A172 (cell line): ENCODE measurements around the gene STAC3. TPM values are rescaled to one million over a fixed set of nuclear protein-coding genes. Genes with fewer than 3 reads are reported as not detected.
A peak's percentile ranks its signal among the peaks of the same experiment; 100 is the strongest.

ENCODE experiments used
- DNase-seq: peaks from one replicate; pipeline ENCODE4 v3.0.0-alpha.2; 2015; ENCODE audit warnings: low spot score
- total RNA-seq: library from RNA; depleted of rRNA; stranded (reverse); fragments of >200 nt; shearing (Covaris generic); gene quantifications from 2 replicates; pipeline ENCODE4 v1.2.3, GENCODE V29; 2014

Gene STAC3
- total RNA-seq, 1 experiment from 2014 or later: 0.59 TPM

DNA sequence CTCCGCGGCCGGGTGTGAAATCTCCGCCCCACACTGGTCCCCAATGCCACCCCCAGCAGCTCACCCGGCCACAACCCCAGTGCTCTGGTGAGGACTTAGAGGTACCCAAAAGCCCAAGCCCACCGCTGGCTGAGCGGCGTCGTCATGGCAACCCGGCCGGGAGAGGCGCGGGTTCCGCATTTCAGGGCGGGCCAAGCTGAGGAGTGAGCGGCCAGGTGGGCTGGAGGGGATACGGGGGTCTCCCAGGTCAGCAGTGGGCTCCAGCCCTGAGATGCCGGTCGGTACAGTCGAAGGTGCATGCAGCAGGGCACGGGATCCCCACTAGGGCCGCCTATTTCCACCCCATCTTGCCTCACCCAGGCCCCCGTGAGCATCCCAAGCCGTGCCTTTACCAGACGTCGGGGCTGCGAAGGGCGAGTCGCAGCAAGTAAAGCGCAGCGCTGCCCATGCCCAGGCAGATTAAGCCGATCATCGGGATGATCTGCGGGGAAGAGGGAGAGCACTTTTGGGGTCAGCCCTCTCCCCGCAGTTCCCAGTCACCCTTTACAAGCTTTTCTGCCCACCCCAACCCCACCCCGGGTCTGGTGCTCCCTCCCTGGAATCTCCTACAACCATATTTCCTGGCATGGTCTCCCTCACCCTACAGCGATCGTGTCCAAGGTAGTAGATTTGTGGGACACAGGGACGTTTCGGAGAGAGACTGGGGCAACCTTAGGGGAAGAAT, 14.6 kb downstream of the STAC3 start:
- no peak for DNase-seq

GRCh38 chr12:57235728-57236131, 15.3 kb downstream of the STAC3 start:
- no peak for DNase-seq

DNA sequence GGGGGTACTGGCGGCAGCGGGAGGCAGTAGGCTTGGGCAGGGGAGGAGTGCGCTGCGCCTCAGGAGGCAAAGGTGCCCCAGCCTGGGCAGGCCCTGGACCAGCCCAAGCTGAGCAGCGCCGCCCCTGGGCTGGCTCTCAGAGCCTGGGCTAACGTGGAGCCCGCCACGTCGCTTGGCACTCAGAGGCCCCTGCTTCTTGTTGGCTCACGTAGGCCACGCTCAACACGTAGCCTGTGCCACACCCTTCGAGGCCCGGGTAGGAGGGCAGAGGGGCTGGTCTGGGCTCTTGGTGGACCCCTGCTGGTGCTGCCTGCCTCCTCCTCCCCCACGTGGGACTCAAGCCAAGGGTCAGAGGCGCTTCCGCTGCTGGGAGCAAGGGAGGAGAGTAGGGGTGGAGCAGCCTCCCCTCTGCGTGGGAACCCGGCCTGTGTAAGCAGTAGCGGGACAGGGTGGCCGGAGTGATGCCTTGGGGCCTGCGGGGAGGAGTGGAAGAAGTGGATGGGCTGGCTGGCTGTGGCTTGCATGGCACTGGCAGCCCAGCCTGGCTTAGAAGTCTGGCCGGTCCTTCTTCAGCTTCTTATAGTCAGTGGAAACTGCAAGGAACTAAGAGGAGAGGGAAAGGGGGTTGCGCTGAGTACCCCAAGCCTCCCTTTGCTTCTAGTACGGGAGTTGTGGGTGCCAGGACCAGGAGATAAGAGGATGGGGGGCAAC, 15.8 kb downstream of the STAC3 start:
- no peak for DNase-seq

DNA sequence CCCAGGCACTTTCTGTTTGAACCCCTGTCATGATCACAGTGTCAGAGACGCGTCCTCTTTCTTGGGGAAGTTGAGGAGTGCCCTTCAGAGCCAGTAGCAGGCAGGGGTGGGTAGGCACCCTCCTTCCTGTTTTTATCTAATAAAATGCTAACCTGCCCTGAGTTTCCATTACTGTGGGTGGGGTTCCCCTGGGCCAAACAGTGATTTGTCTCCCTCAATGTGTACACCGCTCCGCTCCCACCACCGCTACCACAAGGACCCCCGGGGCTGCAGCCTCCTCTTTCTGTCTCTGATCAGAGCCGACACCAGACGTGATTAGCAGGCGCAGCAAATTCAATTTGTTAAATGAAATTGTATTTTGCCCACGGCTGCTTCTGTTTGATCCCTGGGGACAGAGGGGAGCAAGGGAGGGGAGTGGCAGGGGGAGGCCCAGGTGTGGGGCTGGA, 16.4 kb downstream of the STAC3 start:
- DNase-seq: no peak

DNA sequence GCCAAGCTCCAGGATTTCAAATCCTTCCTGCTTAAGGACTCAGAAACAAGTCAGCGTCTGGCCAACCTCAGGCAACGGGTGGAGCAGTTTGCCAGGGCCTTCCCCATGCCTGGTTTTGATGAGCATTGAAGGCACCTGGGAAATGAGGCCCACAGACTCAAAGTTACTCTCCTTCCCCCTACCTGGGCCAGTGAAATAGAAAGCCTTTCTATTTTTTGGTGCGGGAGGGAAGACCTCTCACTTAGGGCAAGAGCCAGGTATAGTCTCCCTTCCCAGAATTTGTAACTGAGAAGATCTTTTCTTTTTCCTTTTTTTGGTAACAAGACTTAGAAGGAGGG, 16.8 kb downstream of the STAC3 start:
- DNase-seq: no peak

DNA sequence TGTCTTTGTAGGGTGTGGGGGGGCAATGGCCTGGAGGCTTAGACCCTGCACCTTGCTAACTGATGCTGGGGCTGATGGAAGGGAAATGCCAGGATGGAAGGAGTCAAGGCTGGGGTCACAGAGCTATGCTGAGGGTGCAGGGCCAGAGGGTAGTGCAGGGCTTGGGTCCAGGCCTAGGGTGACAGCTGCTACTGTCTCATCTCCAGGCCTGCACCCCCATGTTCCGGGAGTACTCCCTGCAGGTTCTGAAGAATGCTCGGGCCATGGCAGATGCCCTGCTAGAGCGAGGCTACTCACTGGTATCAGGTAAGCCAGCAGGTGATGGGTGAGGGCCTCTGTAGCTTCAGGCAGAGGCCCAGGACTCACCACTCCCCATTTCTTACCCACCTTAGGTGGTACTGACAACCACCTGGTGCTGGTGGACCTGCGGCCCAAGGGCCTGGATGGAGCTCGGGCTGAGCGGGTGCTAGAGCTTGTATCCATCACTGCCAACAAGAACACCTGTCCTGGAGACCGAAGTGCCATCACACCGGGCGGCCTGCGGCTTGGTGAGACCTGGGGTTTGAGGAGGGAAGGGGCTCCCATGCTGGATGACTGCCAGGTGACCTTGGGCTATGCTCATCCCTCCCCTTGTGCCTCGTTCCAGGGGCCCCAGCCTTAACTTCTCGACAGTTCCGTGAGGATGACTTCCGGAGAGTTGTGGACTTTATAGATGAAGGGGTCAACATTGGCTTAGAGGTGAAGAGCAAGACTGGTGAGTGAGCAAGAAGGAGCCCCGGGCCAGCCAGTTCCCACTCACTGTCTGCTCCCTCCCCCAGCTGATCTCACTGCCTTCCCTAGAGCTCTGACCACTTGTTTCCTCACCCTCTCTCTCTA, 17.4 kb downstream of the STAC3 start:
- no peak for DNase-seq

DNA sequence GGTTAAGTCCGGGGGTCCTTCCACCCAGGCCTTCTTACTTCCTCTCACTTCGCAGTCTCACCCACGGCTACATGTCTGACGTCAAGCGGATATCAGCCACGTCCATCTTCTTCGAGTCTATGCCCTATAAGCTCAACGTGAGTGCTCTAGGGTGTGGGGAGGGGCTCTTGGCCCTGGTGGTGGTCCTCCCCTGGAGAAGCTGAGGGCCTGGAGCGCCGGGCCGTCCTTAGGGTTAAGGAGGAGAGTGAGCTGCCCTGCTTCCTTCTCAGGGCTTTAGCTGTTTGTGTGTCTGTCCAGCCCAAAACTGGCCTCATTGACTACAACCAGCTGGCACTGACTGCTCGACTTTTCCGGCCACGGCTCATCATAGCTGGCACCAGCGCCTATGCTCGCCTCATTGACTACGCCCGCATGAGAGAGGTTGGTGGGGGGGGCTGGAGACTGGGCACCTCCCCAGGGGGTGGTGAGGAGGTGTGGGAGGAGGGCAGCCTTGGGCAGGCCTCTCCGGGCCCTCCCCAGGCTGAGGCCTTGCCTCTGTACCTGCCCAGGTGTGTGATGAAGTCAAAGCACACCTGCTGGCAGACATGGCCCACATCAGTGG, 18.7 kb downstream of the STAC3 start:
- DNase-seq: no peak

GRCh38 chr12:57231276-57232021, 19.5 kb downstream of the STAC3 start:
- no peak for DNase-seq

DNA sequence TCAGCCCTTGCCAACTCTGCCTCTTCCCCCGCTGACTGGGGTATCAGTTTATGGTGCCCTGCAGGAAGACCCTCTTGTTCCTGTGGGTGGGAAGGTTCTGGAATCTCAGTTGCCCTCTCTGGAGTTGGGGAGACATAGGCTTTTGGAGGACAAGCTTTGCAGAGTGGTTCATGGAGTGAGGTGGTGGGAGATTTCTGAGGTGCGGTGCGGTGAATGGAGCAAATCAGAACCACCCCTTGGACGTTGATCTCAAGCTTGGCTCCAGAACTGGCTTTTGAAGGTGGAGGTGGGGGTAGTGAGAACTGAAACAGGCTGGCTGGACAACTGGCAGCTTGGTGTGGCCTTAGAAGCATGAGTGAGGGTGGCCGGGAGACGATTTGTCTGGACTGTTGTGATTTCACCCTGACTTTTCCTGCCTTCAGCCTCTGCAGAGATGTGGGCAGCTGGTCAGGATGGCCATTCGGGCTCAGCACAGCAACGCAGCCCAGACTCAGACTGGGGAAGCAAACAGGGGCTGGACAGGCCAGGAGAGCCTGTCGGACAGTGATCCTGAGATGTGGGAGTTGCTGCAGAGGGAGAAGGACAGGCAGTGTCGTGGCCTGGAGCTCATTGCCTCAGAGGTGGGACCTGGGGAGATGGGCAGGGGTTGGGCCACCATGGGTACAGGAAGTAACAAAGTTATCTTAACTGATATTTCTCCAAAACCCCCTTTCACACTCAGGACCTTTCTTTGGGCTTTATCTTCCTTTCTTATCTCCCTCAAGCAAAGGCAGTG, 20.4 kb downstream of the STAC3 start:
- DNase-seq: no peak

GRCh38 chr12:57229634-57230380, 21.2 kb downstream of the STAC3 start, which contains the start of gene SHMT2:
Gene SHMT2, plus strand, starts transcription at chr12:57229711. Its CDS starts 68 bp downstream, at chr12:57229779.
- peak; percentile 95 for DNase-seq

GRCh38 chr12:57229046-57229633, 21.8 kb downstream of the STAC3 start:
- no peak for DNase-seq

GRCh38 chr12:57227315-57228115, 23.5 kb downstream of the STAC3 start:
- no peak for DNase-seq

GRCh38 chr12:57226588-57227314, 24.2 kb downstream of the STAC3 start:
- no peak for DNase-seq

GRCh38 chr12:57225680-57226210, 25.2 kb downstream of the STAC3 start:
- DNase-seq: no peak

DNA sequence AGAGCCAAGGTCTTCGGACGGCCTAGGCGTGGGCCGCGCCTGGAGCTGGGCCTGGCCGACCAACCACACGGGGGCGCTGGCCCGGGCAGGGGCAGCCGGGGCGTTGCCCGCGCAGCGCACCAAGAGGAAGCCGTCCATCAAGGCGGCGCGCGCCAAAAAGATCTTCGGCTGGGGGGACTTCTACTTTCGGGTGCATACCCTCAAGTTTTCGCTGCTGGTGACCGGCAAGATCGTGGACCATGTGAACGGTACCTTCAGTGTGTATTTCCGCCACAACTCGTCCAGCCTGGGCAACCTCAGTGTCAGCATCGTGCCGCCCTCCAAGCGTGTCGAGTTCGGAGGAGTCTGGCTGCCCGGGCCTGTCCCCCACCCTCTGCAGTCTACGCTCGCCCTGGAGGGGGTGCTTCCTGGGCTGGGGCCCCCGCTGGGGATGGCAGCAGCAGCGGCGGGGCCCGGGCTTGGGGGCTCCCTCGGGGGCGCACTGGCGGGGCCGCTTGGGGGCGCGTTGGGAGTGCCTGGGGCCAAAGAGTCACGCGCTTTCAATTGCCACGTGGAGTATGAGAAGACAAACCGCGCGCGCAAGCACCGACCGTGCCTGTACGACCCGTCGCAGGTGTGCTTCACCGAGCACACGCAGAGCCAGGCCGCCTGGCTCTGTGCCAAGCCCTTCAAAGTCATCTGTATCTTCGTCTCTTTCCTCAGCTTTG, 25.9 kb downstream of the STAC3 start:
- DNase-seq: no peak

DNA sequence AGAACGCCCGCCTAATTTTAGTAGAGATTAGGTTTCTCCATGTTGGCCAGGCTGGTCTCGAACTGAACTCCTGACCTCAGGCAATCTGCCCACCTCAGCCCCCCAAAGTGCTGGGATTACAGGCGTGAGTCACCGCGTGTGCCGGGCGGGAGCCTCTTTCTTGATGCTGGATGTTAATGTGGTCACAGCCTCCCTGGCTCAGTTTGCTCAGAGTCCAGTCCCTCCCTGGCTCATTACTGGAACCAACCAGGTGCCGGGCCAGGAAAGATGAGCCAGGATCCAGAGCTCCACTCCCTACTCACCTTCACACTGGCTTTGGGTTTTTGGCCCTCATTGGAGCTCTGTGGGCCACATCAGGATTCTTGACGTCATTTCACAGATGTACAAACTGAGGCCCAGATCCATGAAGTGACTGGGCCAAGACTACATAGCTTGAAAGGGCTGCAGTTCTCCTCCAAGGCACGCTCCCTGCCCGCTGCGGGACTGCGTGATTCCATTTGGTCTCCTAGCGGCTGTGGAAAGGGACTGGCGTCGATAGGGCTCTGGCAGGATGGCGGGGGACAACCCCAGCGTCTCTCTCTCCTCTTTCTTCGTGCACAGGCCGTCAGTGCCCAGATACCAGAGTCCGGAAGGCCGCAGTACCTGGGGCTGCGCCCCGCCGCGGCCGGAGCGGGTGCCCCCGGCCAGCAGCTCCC, 26.6 kb downstream of the STAC3 start:
- no peak for DNase-seq
